Amniotic epithelial cell (primary cell): ENCODE data around the gene UACA.
"Not testable (repeated sequence)": the region's sequence is repeated elsewhere in the genome, so short reads cannot be mapped to it uniquely, and the experiment has no call there.

Experiments used
- DNase-seq: peaks from one replicate; pipeline ENCODE4 v3.0.0-alpha.2; 2010; ENCODE audit warnings: low read depth

UACA gene

GRCh38 chr15:70625438-70625837, 137.9 kb downstream of the UACA start:
- DNase-seq, result no peak

GRCh38 chr15:70625011-70625410, 138.3 kb downstream of the UACA start:
- no peak for DNase-seq

GRCh38 chr15:70618929-70619328, 144.4 kb downstream of the UACA start:
- no peak for DNase-seq

DNA sequence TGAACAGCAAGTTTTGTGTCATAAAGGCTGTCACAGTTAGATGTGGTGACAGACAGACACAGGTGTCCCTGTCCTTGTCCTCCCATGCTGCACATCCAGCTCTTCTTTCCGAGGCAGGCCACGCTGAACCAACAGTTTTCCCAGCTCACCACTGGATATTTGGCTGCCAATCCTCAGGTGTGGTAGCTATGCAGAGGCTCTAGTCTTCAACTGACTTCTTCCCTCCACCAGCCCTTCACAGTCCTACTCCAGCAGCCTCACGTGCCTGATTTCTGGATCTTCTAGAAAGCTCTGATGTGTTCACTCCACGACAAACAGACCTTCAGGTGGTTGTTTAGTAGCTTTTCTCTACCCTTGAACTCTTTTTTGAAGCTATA, 145.5 kb downstream of the UACA start:
- no peak for DNase-seq

- DNase-seq, result peak; percentile 84
These were observed 146.1 kb downstream of the UACA start for GRCh38 chr15:70617076-70617910.

- DNase-seq, result not testable (repeated sequence)
These were observed 147.0 kb downstream of the UACA start for GRCh38 chr15:70616311-70616756.

- DNase-seq, result peak; percentile 97
These were observed 147.7 kb downstream of the UACA start for GRCh38 chr15:70615435-70616310.

GRCh38 chr15:70614221-70614620, 149.1 kb downstream of the UACA start:
- DNase-seq, result no peak

DNA sequence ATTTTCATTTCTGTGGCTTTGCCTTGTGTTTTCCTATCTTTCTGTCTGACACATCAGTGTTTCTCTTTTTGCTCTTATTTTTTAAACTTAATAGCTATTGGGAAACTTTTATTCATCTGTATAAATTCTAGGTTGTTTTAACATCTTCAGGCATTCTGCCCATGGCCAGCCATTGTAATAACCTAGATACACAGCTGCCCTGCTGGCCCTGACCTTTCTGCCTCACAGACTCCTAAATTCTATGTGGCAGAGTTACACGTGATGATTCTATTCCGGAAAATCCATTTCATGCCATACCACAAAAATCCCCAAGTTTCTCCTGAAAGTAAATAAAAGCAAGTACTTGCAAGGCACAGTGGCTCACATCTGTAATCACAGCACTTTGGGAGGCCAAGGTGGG, 150.1 kb downstream of the UACA start:
- DNase-seq, result no peak

GRCh38 chr15:70611286-70611685, 152.1 kb downstream of the UACA start:
- DNase-seq, result no peak

DNA sequence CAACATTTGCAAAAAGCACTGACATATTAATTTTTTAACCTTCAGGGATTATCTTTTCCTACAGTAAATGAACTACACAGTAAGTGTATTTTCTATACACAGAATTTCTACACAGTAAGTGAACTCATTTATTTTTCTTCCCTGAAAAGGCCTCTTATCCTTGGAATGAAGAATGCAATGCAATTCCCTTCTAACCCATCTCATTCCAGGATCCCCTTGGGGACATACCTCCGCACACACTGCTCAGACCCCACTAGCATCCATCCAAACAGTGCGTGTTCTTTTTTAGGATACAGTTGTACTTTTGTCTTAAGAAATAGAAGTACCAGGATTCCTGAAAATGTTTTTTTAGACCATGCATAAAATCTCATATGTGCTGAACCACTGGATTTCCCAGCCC, 152.8 kb downstream of the UACA start:
- DNase-seq, result no peak

- DNase-seq, result no peak
These were observed 153.5 kb downstream of the UACA start for GRCh38 chr15:70609889-70610288.

DNA sequence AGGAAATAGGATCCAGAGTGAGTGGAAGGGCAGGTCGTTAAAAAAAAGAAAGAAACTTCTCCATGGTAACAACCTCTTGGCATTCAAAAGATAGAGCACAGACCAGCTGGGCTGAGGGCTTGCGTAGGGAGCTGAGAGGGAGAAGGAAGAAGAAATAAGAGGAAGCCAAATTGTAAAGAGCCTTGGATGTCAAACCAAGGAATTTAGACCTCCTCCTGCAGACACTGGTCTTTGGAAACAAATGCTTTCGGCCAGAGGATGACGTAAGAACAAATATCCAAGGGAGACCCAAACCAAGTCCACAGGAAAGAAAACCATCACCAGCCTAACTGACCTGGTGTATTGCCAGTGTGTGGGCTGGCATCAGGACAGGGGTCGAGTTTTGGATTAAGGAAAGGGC, 155.2 kb downstream of the UACA start:
- no peak for DNase-seq

GRCh38 chr15:70605606-70606410, 157.6 kb downstream of the UACA start:
- DNase-seq, result peak; percentile 61

DNA sequence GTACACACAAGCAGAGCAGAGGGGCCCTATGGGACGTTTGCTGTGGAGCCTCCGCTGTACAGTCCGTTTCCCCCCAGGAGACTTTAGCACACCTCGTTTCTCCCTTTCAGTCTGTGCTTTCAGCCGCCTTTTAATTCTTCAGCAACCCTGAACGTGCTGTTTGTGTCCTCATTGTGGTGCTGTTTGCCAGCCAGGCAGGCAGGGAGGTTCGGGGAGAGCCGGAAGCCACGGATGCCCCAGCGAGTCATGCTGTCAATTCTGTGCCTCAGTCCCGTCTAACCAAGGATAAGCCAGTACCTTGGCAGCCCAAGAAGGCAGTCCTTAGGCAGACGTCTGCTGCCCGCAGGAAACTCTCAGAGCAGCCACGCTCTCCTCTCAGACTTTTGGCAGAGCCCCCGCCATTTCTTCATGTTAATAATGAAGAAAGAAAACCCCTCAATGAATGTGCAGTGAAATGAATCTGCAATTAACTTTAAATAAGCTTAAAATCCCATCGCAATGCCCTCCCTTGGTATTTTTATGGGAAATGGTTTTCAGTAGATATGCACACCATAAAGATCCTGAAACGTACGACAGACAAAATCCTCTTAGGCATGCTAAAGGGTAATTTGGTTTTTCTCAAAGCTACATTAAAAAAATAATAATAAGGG, 158.6 kb downstream of the UACA start:
- no peak for DNase-seq
